Ramos (cell line): ENCODE measurements around the gene MGAT5.

Source experiments
- in situ Hi-C: fragments of 300-500 bp; cut with MboI; formaldehyde crosslinking; loops from one replicate; pipeline ENCODE4 v1.14.3; 2022; ENCODE audit warnings: low sequenced_read_pairs; ENCODE audit not compliant: unreplicated experiment

Gene MGAT5

DNA sequence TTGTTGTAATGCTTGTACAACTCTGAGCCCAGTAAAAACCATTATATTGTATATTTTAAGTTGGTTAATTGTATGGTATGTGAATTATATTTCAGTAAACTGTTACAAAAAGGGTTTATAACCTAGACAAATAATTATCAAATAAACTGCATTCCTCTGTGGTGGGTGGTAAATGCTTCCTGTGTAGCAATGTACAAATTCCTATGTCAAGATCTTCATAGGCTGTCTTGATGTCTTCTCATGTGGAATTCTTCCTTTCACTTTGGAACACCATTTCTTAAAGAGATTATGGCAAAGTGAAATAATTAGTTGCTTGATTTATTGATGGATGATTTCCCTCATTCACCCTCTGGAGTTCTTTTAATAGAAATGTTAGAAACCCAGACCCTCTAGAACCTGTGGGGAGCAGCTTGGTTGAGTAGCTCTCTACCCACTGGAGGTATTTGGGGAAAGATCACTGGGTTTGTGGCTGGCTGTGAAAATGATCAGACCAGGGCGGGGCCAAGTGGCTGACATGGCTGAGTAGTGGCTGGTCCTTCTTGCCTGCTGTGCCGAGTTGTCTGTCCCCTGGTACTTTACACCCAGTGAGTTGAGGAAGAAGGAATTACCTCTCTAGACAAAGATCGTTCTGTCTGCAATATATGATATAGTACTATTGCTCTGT lies 22.4 kb upstream of the MGAT5 start:
- in situ Hi-C loops = no loop called here

DNA sequence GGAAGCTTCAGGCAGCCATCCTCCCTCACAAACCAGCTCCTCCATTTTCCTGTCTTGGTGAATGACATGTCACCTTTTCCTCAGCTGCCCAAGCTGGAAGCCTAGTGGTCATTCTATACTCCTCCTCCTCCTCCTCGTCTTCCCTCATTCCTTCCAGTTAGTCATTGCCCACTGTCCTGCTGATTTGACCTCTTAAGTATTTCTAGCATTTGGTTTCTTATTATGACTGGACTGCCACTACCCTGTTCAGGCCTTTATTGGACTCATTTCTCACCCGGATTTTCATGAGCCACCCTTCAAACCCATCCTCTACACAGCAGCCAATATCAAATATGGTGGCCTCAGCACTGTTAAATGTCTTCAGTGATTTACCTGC lies 21.9 kb upstream of the MGAT5 start:
- in situ Hi-C loops = no loop called here

DNA sequence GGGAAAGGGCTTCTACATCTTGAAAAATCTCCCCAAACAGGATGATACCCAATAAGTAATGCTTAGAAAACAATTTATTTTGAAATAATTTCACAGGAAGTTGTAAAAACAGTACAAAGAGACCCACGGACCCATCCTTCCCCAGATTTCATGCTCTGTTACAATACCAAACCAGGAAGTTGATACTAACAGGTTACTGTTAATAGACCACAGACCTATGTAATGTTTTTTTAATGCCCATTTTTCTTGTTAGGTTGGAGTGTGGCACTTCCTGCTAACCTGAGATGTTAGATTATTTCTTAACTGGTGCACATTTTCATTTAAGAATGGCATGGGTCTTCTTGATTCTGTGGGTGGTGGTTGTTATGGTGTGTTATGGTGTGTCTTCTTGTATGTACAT lies 21.4 kb upstream of the MGAT5 start:
- in situ Hi-C loops = no loop called here

DNA sequence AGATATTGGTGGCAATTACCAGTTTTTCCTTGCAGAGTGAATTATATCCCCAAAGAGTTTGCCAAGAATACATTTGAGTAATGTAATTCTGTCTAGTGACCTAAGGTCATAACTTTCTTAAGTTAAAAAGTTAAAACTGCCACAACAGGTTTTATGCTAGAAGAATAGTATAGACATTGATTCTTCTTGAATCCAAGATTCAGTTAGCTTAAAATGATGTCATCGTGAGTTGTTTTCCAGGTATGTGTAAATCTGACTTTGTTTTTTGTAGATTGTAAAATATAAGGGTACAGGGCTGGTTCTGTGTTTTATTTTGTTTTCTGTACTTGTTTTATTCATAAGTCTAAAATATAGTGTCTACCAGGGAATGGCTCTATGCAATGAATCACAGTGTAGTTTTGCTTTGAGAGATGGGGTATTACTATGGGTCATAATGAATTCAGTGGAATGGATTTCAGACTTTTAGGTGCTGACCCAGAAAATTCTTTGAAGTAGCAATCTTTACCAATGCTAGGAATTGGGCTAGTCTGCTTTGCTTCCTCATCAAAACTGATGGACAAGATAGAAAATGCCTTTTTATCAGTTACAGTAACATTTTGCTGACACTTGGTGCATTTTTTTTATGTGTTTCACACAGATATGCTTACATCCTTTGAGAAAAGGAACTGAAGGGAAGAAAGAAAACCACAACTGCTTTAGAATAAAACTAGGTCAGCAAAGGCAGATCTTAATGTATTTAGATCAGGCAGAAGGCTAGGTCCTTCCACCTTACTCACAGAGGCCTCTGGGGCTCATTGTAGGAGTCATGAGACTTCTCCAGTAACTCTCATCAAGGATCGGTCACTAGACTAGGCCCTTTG lies 20.8 kb upstream of the MGAT5 start:
- in situ Hi-C loops = no loop called here

DNA sequence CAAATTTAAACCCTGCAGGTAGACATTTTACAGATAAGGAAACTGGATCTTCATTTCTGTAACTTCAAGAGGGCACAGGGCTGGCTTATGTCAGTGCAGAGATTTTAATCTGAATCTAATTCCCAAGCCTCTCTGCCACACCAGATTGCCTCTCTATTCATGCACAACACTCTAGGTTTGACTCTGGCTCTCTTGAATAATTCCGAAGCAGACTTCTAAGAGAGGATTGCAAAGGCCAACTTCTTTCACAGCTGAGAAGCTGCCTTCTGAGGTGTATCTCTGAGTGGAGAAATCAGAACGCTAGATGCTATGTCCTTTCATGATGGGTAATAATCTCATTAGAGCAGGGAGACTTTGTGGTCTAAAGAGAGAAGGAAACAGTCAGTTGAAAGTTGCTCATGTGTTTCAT lies 20.1 kb upstream of the MGAT5 start:
- in situ Hi-C loops = no loop called here

DNA sequence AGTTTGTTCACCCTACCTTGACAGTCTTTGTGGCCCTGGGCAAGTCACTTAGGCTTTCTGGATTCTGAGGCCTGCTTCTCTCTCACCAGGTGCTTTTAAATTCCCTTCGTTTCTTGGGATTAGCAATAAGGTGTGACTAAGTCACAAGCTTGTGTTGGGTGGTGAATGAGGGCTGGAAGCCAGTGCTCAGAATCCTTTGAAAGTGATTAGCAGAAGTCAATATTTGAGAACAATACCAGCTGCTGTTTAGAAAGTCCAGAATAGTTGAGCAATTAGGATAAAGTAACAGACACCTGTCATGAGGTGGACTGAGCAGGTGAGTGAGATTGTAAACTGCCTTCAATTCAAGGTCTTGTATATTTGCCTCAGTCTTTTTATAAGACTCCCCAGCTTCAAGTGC lies 19.3 kb upstream of the MGAT5 start:
- in situ Hi-C loops = no loop called here

DNA sequence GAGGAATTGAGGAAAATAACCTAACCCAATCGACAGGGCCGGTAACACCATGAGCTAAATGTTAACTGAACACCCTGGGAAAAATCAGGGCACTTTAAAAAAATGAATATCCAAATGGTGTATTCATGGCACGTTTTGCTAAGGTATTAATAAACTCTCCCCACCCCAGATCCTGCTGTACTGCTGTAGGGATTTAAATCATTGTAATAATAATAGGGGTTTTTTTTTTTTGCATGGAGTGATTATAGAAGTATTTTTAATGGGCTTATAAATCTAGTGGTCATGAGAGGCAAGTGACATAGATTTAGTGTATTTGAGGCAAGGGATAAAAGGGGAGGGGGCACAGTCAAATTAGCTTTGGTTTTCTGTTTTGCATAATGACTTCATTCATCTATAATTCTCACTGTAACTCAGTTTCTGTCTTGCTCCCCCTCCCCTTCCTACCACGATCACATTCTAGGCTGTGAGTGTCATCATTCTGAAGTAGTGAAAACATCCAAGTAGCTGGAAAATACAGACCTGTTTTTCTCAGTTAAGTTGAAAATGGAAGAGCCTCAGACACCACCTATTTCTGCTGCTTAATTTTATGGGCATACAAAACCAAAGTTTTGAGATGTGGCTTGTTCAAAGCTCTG lies 18.2 kb upstream of the MGAT5 start:
- in situ Hi-C loops = loop anchor here (5.0 kb wide), 1 partner anchor 113 kb away; no protein-coding TSS in a partner anchor

DNA sequence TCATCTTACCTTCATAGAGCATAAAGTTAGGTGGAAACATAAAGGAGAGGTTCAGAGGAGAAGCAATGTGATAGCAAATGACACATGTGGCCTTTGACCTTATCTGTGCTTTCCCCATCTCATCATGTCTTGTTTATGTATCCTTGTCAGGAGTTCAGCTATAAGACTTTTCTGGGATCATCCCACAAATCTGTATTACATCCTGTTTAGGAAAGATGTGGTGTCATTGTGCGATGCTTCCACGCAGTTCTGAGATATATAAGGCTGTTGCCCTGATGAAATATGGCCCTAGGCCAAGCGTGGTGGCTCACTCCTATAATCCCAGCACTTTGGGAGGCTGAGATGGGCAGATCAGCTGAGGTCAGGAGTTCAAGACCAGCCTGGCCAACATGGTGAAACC lies 15.5 kb upstream of the MGAT5 start:
- in situ Hi-C loops = loop anchor here (5.0 kb wide), 1 partner anchor 116 kb away; no protein-coding TSS in a partner anchor

DNA sequence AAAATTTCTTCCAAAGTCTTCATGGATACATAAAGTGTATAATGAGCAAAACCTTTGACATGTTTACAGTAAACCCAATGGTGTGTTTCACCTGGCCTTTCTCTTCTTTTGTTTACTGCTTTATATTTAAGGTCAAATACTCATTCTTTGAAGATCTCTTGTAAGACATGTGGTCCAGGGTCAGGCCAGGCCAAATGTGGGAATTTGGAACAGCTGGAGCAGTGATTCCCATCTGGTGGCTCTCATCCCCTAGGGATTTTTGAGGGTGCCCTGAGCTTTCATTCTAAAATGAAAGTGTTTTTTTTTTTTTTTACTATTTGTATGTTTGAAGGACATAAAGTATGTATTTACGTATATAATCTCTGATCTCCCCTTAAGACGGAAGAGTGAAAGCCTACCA lies 13.8 kb upstream of the MGAT5 start:
- in situ Hi-C loops = loop anchor here (10.0 kb wide), 1 partner anchor 175 kb away; no protein-coding TSS in a partner anchor

DNA sequence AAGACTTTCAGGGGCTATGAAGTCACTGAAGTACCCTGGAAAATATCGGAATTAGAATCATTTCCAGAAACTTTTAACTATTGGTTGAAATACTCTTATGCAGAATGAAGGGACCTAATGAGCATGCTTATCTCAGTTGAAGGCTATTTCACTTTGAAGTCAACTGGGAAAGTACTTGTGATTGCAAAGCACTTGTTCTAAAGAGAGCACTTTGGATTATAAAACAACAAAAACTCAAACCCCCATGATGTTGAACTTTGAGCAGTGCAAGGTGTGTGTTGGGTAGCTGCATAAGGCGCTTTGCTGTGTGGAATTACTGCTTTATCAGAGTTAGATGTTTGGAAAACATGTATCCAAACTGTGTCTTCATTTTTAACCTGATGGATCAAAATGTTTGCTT lies 12.0 kb upstream of the MGAT5 start:
- in situ Hi-C loops = loop anchor here (10.0 kb wide), 1 partner anchor 173 kb away; no protein-coding TSS in a partner anchor

DNA sequence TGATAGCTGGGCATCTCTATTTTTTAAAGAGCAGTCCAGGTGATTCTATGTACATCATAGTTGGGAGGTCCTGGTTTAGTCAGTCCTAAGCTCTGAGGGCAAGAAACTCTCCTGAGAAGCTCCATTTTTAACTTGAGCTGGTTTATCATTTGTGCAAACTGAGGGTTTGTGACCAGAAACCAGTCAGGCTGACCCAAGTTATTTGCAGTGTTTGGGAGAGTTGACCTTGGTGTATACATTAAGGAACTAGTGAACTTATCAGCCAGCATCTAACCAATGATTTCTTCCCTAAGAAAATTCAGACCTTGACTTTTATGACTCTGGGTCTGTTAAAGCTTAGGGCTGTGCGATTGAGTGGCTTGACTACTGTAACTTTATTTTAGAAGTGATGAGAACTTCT lies 10.6 kb upstream of the MGAT5 start:
- in situ Hi-C loops = loop anchor here (10.0 kb wide), 1 partner anchor 172 kb away; no protein-coding TSS in a partner anchor

DNA sequence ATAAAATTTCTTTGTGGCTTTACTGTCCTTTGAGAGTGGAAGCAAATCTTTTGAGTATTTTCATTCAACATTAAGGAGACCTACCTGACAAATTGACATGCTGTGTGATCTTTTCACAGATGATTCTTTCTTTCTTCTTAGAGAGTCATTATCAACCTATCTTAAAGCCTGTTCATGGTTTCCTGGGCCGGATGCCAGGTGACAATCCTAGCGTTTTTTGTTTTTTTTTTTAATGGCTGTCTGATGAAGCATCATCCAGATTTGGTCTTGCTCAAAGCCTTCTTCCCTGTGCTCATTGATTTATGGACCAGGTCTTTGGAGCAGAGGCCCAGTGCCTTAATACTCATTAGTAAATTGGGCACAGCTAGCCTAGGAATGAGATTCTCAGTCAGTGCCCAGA lies 9.8 kb upstream of the MGAT5 start:
- in situ Hi-C loops = loop anchor here (10.0 kb wide), 1 partner anchor 171 kb away; no protein-coding TSS in a partner anchor

DNA sequence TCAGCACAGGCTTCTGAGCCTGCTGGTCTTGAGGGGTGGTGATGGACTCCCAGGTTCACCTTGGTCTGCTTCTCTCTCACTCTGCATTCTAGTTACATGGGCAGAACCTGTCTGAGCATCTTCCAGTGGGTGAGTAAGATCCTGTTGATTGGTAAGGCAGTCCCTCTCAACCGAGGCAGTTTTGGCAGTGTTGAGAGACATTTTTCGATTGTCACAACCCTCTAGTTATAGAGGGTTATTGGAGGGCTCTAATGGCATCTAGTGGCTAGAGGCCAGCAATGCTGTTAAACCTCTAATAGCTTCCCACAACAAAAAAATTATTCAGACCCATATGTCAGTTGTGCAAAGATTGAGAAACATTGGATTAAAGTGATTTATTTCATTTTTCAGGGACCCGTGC lies 9.3 kb upstream of the MGAT5 start:
- in situ Hi-C loops = loop anchor here (10.0 kb wide), 1 partner anchor 170 kb away; no protein-coding TSS in a partner anchor

DNA sequence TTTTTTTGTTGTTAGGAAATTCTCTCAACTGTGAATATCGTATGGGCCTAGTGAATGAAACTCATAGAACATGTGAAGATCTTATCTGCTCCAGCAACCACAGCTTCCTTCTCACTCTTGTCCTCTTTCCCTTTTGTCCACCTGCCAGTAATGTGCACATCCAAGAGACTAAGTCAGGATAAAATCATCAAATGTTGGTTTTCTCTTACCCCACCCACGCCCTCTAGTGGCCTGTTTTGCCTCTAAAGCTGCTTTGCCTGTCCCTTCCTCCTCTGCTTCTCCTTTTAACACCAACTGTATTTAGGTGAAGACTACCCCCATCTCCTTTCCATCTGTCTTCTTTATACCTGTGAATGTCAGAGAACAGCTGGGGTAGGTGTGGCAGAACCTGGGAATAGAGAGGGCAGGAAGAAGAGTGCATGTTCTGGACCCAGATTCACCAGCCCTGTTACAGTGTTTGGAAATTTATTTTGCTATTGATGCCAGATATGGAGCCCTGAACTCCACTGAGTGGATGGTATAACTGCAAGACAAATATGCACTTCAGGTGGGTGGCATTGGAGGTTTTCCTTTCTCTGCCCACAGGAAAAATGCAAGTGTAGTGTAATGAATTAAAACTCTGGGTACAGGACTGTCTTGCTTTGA lies 8.4 kb upstream of the MGAT5 start:
- in situ Hi-C loops = loop anchor here (10.0 kb wide), 1 partner anchor 169 kb away; no protein-coding TSS in a partner anchor

DNA sequence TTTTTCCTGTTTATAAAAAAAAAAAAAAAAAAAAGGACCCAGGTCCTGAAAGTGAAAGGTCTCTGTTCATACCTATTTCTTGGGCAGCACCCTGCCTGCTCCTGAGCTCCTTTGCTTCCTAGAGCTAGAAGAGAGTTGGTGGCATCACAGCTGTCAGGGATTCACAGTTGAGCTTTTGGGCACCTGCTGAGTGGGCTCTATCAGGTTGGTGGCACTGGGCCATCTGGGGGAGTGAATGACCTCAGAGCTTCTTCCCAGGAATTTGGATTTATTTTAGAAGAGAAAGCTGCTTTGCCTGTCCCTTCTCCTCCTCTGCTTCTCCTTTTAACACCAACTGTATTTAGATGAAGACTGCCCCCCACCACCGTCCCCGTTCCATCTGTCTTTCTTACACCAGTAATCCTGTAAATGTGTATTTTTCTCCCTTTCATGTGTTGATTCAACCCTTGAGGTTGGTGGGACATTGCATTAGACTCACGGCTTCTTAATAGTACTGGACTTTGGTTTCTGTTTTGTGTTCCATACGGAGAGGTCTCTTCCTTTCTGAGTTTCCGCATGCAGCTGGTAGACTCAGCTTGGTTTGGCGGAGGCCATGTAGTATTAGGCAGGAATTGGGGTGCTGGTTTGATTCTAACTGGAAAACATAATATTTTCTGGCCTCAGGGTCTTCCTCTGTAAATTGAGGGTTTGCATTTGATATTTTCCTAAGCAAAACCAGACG lies 7.6 kb upstream of the MGAT5 start:
- in situ Hi-C loops = loop anchor here (10.0 kb wide), 1 partner anchor 168 kb away; no protein-coding TSS in a partner anchor

DNA sequence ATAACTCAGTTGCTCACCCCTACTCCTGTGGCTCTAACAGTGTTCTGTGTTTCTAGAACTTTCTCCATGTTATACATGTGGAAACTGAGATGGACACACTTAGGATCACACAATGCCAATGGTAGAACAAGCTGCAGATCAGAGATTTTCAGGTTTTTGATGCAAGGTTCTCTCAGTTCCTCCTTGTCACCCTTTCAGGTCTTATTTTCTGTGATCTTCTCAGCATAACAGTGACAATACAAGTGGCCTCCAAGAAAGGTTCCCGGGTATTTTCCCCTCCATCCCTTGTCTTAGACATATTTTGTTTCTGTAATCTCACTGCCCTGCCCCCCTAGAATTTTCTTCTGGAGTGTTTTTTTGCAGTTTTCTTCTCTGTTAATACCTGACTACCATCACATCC lies 6.2 kb upstream of the MGAT5 start:
- in situ Hi-C loops = loop anchor here (10.0 kb wide), 1 partner anchor 167 kb away; no protein-coding TSS in a partner anchor

DNA sequence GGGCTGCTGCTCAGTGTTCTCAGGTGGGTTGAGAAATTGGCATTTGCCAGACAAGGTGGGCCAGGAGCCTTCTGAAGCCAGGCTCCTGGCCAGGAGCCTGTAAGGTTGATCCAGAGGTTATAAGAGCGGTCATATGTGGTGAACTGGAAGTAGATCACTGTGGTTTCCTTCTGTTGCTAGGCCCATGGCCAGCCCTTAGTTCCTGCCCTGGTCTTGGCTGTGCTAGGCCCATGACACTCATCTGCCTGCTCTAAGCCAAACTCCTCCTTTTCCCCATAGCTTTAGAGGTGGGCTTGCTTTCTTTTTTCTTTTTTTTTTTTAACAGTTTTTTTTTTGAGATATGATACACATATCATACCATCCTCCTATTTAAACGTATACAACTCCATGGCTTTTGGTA lies 5.0 kb upstream of the MGAT5 start:
- in situ Hi-C loops = loop anchor here (10.0 kb wide), 1 partner anchor 166 kb away; no protein-coding TSS in a partner anchor

DNA sequence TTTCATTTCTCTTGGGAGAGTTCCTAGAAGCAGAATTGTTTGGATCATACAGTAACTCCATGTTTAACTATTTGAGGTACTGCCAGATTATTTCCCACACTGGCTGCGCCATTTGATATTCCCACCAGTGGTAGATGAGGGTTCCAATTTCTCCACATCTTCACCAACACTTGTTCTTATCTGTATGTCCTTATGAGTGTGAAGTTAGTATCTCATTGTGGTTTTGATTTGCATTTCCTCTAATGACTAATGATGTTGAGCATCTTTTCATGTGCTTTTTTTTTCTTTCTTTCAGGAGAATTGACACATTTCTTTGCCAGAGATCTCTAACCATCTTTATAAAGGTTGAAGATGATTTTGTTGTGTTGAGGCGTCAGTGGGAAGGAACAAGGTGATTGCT lies 4.1 kb upstream of the MGAT5 start:
- in situ Hi-C loops = loop anchor here (10.0 kb wide), 1 partner anchor 165 kb away; no protein-coding TSS in a partner anchor

DNA sequence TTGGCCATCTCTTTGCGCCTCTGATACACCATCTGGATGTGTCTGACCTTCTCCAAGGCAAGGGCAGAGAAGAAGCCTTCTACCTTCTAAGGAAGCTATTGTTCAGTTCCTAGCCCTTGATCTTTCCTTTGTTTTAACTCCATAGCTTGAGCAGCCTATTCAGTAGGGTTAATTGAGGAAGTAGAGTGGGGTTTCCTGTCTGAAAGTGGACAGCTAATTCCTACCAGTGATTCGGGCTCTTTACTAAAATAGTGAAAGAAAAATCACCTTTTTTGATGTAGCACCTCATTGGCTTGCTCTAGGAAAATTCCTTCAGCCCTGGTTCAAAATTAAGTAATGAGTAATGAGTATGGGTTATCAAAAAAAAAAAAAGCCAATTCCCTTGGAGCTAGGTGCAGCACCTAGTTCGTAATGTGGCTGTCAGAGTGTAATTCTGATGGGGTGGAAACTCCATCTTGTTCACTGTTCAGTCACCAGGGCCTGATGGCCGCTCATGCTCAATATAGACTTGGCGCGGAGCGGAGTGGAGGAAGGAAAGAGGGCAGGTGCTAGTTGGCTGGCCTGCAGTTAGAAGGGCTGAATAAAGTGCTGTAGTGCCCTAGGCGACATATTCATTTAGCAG lies 2.9 kb upstream of the MGAT5 start:
- in situ Hi-C loops = no loop called here
